ENCODE measurements around the gene LGI4. TPM values are rescaled to one million over a fixed set of nuclear protein-coding genes. Genes with fewer than 3 reads are reported as not detected.

The LGI4 gene
- total RNA-seq, 2 donors from 2014 or later, result 1.6 to 3.9 TPM

DNA sequence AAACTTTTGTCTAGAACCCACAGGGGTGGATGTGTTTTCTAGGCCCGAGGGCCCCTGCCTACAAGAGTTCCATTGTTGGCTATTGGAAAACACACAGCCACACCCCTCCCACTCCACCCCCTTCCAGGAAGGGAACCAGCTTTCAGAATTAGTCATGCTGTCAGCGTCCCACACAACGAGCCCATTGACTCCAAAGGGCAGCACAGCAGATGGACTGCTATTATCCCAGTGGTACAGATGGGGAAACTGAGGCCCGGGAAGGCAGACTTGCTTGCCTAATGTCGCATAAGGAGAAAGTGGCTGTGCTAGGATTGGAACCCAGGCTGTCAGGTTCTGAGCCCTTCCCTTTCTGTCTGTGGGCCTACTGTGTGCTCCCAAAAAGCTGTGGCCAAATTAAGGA is 27.3 kb downstream of the LGI4 start:
- ATAC-seq (no peak), DNase-seq (peak in 2 of 4 donors; percentile 30 to 67)
- intact Hi-C loops (cut with DNase I), result no loop called here
- Histone ChIP-seq H3K4me1 (peaks cover 7% of the 10 kb centered on the region), H3K27me3 (no peaks in the 10 kb centered on the region), H3K9me3 (no peaks in the 10 kb centered on the region), H3K27ac (no peak overlapping the region), H3K36me3 (replicated peaks in 1 of 2; ENCODE audit: insufficient read depth in 1 of 2, low read depth in 2 of 2) (no peaks in the 10 kb centered on the region), H3K4me3 (no peak overlapping the region)
- WGBS, 2 donors, result 29 to 75% methylated on average over 1 to 5 of the region's 5 CpGs
- no peak for TF ChIP-seq POLR2A (IDR thresholded peaks at IDR 0.05)
- TF ChIP-seq, protein P1, sequence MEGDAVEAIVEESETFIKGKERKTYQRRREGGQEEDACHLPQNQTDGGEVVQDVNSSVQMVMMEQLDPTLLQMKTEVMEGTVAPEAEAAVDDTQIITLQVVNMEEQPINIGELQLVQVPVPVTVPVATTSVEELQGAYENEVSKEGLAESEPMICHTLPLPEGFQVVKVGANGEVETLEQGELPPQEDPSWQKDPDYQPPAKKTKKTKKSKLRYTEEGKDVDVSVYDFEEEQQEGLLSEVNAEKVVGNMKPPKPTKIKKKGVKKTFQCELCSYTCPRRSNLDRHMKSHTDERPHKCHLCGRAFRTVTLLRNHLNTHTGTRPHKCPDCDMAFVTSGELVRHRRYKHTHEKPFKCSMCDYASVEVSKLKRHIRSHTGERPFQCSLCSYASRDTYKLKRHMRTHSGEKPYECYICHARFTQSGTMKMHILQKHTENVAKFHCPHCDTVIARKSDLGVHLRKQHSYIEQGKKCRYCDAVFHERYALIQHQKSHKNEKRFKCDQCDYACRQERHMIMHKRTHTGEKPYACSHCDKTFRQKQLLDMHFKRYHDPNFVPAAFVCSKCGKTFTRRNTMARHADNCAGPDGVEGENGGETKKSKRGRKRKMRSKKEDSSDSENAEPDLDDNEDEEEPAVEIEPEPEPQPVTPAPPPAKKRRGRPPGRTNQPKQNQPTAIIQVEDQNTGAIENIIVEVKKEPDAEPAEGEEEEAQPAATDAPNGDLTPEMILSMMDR (IDR thresholded peaks at IDR 0.05), result no peak

DNA sequence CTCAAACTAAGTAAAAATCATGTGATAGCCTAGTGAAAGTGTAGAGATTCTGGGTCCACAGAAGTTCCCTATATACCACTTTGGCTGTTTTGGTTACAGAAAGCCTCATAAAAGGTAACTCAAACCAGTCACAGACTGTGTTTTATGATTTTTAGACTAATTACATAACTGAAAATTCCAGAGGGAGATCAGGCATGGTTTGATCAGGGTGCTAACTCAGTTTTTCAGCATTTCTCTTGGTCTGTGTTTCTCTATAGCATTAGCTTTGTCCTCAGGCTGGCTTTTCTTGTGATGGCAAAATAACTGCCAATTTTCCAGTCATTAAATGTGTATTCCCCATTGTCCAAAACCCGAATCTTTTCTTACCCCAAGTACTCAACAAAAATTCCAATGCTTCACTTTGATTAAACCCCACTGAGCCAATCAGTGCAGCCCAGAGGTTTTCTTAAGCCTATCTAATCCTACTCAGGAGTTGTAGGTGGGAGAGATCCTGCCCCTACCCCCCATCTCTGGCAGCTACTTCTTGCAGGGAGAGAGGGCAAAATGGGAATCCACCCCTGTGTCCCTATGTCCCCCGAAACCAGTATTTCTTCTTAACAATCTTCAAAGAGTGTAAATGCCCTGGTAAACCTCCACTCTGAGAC is 27.8 kb downstream of the LGI4 start:
- WGBS, 2 donors, result 48 to 50% methylated on average over 2 of the region's 2 CpGs
- no peak for DNase-seq
- Histone ChIP-seq H3K36me3 (replicated peaks in 1 of 2; ENCODE audit: insufficient read depth in 1 of 2, low read depth in 2 of 2) (no peaks in the 10 kb centered on the region), H3K4me3 (no peak overlapping the region), H3K27me3 (no peaks in the 10 kb centered on the region), H3K4me1 (peaks cover 7% of the 10 kb centered on the region), H3K9me3 (no peaks in the 10 kb centered on the region), H3K27ac (no peak overlapping the region)
- no peak for TF ChIP-seq POLR2A (IDR thresholded peaks at IDR 0.05)
- TF ChIP-seq, protein P1 (IDR thresholded peaks at IDR 0.05), result no peak
- ATAC-seq, result no peak
- intact Hi-C loops (cut with DNase I), result no loop called here

DNA sequence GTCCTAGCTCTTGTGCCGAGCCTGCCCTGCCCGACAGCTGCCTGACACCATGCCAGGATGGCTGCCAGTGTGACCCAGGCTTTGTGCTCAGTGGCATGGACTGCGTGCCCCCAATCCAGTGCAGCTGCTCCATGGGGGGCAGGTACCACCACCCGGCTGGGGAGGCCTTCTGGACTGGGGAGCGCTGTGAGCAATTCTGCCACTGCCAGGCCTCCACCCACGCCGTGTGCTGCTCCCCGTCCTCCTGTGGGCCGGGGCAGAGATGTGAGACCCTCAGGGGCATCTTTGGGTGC is 28.6 kb downstream of the LGI4 start:
- no peak for DNase-seq
- intact Hi-C loops (cut with DNase I), result no loop called here
- Histone ChIP-seq H3K4me3 (no peak overlapping the region), H3K36me3 (replicated peaks in 1 of 2; ENCODE audit: insufficient read depth in 1 of 2, low read depth in 2 of 2) (no peaks in the 10 kb centered on the region), H3K27ac (no peak overlapping the region), H3K4me1 (peaks cover 7% of the 10 kb centered on the region), H3K9me3 (no peaks in the 10 kb centered on the region), H3K27me3 (no peaks in the 10 kb centered on the region)
- ATAC-seq, result no peak
- 97% methylated on average over 6 of the region's 9 CpGs; no CpG with 5 or more reads in 1 of the 2 donors for WGBS, 2 donors
- no peak for TF ChIP-seq POLR2A (IDR thresholded peaks at IDR 0.05)
- TF ChIP-seq, protein P1 (IDR thresholded peaks at IDR 0.05), result no peak

DNA sequence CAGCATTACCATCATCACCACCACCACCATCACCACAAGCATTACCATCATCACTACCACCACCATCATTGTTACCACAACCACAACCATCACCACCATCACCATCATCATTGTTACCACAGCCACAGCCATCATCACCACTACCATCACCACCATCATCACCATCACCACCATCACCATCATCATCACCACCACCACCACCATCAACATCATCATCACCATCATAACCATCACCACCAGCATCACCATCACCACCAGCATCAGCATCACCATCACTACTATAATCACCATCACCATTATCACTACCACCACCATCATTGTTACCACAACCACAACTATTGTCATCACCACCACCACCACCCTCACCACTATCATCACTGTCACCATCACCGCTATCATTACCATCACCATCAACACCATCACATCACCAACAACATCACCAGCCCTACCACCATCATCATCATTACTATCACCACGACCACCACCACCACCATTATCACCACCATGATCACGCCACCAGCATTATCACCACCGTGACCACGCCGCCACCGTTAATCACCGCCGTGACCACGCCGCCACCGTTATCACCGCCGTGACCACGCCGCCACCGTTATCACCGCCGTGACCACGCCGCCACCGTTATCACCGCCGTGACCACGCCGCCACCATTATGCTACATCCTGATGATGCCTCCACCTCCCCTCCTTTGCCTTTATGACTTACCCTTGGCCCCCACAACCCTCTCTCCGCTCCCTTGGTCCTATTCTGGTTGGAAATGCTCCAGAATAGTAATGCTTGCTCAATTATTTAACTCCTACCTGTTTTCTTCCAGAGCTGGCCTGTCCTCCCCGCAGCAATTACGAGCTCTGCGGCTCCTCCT is 29.2 kb downstream of the LGI4 start:
- Histone ChIP-seq H3K4me1 (peaks cover 7% of the 10 kb centered on the region), H3K27ac (no peak overlapping the region), H3K27me3 (no peaks in the 10 kb centered on the region), H3K9me3 (no peaks in the 10 kb centered on the region), H3K36me3 (replicated peaks in 1 of 2; ENCODE audit: insufficient read depth in 1 of 2, low read depth in 2 of 2) (no peaks in the 10 kb centered on the region), H3K4me3 (no peak overlapping the region)
- ATAC-seq (no peak), DNase-seq (no peak)
- intact Hi-C loops (cut with DNase I), result no loop called here
- TF ChIP-seq, protein P1 (IDR thresholded peaks at IDR 0.05), result no peak
- TF ChIP-seq POLR2A (IDR thresholded peaks at IDR 0.05), result no peak
- 83 to 91% methylated on average over 29 to 30 of the region's 30 CpGs for WGBS, 2 donors
